IMR-90 (cell line): Measurements from ENCODE around the gene PBX4.

ENCODE experiments used
- BHLHE40 ChIP-seq: fragments of 150-350 bp; IDR thresholded peaks from 2 replicates; pipeline ENCODE4 v1.6.1; 2016; ENCODE audit warnings: mild to moderate bottlenecking, low read depth, low read length
- CEBPB ChIP-seq: IDR thresholded peaks from 2 replicates; pipeline ENCODE4 v1.6.1; 2012; ENCODE audit warnings: low read depth, low read length, improper control_type of control experiment
- CTCF ChIP-seq: conservative IDR thresholded peaks from 2 replicates; pipeline ENCODE4 v1.5.1; 2012; ENCODE audit warnings: mild to moderate bottlenecking, low read depth, low read length, improper control_type of control experiment
- FOS ChIP-seq: fragments of 150-350 bp; IDR thresholded peaks from 2 replicates; pipeline ENCODE4 v1.6.1; 2016; ENCODE audit warnings: low read depth, low read length
- MAFK ChIP-seq: IDR thresholded peaks from 2 replicates; pipeline ENCODE4 v1.6.1; 2012; ENCODE audit warnings: low read depth, low read length, improper control_type of control experiment
- MAZ ChIP-seq: IDR thresholded peaks from 2 replicates; pipeline ENCODE4 v1.6.1; 2012; ENCODE audit warnings: low read depth, mild to moderate bottlenecking, low read length, improper control_type of control experiment, moderate library complexity, borderline replicate concordance
- MXI1 ChIP-seq: IDR thresholded peaks from 2 replicates; pipeline ENCODE4 v1.6.1; 2012; ENCODE audit warnings: low read depth, mild to moderate bottlenecking, low read length, moderate library complexity, borderline replicate concordance
- POLR2A ChIP-seq: IDR thresholded peaks from 2 replicates; pipeline ENCODE4 v1.6.1; 2012; ENCODE audit warnings: mild to moderate bottlenecking, low read depth, low read length
- RAD21 ChIP-seq: IDR thresholded peaks from 2 replicates; pipeline ENCODE4 v1.6.1; 2012; ENCODE audit warnings: low read length, improper control_type of control experiment
- RCOR1 ChIP-seq: IDR thresholded peaks from 2 replicates; pipeline ENCODE4 v1.6.1; 2012; ENCODE audit warnings: mild to moderate bottlenecking, low read length, improper control_type of control experiment; ENCODE audit not compliant: insufficient replicate concordance
- RFX5 ChIP-seq: IDR thresholded peaks from 2 replicates; pipeline ENCODE4 v1.8.0; 2012; ENCODE audit warnings: low read depth, mild to moderate bottlenecking, low read length, moderate library complexity
- SMC3 ChIP-seq: fragments of 150-350 bp; IDR thresholded peaks from 2 replicates; pipeline ENCODE4 v1.6.1; 2016; ENCODE audit warnings: low read depth, mild to moderate bottlenecking, antibody characterized with exemption, low read length, moderate library complexity
- TF ChIP-seq, protein P1 (sequence below): fragments of 150-350 bp; IDR thresholded peaks from 2 replicates; pipeline ENCODE4 v1.6.1; 2017; ENCODE audit warnings: mild to moderate bottlenecking, antibody characterized with exemption, low read length, low read depth
- TF ChIP-seq, protein P2 (sequence below): fragments of 150-350 bp; IDR thresholded peaks from 2 replicates; pipeline ENCODE4 v1.6.1; 2016; ENCODE audit warnings: low read depth, mild to moderate bottlenecking, low read length, moderate library complexity, borderline replicate concordance

DNA sequence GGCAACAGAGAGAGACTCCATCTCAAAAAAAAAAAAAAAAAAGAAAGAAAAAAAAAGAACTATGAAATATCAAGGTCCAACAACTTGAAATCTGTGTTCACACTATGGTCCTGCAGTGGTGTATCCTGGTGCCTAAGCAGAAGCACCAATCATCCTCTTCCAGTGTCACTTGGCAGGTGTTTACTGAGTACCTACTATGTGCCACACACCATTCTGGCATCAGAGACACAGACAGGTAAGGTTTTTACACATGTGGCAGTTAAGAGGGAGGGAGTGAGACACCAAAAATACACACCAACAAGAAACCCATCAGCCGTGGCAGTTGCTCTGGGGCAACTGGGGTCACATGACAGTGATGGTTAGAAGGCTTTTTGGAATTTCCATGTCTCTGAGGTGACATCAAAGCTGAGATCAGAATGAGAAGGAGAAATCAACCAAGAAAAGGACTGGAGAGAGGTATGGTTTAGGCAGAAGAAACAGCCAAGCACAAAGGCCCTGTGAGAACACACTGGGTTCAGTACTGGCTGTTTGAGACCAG lies 17.6 kb downstream of the PBX4 start:
- TF ChIP-seq POLR2A: no peak
- no peak for TF ChIP-seq CTCF
- TF ChIP-seq SMC3: no peak
- TF ChIP-seq, protein P1, sequence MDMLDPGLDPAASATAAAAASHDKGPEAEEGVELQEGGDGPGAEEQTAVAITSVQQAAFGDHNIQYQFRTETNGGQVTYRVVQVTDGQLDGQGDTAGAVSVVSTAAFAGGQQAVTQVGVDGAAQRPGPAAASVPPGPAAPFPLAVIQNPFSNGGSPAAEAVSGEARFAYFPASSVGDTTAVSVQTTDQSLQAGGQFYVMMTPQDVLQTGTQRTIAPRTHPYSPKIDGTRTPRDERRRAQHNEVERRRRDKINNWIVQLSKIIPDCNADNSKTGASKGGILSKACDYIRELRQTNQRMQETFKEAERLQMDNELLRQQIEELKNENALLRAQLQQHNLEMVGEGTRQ: no peak
- no peak for TF ChIP-seq MXI1
- no peak for TF ChIP-seq CEBPB
- no peak for TF ChIP-seq RFX5
- TF ChIP-seq, protein P2, sequence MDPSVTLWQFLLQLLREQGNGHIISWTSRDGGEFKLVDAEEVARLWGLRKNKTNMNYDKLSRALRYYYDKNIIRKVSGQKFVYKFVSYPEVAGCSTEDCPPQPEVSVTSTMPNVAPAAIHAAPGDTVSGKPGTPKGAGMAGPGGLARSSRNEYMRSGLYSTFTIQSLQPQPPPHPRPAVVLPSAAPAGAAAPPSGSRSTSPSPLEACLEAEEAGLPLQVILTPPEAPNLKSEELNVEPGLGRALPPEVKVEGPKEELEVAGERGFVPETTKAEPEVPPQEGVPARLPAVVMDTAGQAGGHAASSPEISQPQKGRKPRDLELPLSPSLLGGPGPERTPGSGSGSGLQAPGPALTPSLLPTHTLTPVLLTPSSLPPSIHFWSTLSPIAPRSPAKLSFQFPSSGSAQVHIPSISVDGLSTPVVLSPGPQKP: no peak
- no peak for TF ChIP-seq RAD21
- no peak for TF ChIP-seq MAZ
- no peak for TF ChIP-seq MAFK
- no peak for TF ChIP-seq BHLHE40
- no peak for TF ChIP-seq RCOR1
- TF ChIP-seq FOS: no peak
